Loucy (cell line): ENCODE results near the gene OR7A5.

Experiments used
- EZH2phosphoT487 ChIP-seq: fragments of 200-600 bp; IDR thresholded peaks from 2 replicates; pipeline ENCODE4 v1.6.1; 2018; ENCODE audit warnings: antibody characterized with exemption, mild to moderate bottlenecking, moderate library complexity, borderline replicate concordance
- TF ChIP-seq, protein P1 (sequence below): fragments of 200-600 bp; sonication (generic); conservative IDR thresholded peaks from 2 replicates; pipeline ENCODE4 v1.5.1; 2014; ENCODE audit warnings: mild to moderate bottlenecking, antibody characterized with exemption, low read length

DNA sequence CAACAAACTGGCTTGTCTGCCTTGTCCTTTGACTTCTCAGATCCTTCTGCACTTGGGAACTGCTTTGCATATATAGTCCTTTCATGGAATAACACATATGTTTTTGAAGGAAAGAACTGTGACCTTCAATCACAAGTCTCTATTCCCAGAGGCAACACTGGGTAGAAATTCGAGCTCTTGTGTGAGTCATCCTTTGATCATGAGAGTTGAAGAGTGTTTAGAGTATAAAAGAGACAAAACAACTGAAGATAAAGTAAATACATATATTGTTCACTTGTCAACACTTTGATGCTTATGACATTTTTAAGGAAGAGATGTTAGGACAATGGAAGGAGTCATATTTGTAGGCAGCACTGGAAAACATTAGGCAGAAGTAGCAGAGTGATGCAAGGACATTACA lies 5.2 kb upstream of the OR7A5 start:
- TF ChIP-seq, protein P1, sequence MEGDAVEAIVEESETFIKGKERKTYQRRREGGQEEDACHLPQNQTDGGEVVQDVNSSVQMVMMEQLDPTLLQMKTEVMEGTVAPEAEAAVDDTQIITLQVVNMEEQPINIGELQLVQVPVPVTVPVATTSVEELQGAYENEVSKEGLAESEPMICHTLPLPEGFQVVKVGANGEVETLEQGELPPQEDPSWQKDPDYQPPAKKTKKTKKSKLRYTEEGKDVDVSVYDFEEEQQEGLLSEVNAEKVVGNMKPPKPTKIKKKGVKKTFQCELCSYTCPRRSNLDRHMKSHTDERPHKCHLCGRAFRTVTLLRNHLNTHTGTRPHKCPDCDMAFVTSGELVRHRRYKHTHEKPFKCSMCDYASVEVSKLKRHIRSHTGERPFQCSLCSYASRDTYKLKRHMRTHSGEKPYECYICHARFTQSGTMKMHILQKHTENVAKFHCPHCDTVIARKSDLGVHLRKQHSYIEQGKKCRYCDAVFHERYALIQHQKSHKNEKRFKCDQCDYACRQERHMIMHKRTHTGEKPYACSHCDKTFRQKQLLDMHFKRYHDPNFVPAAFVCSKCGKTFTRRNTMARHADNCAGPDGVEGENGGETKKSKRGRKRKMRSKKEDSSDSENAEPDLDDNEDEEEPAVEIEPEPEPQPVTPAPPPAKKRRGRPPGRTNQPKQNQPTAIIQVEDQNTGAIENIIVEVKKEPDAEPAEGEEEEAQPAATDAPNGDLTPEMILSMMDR = no peak
- no peak for TF ChIP-seq EZH2phosphoT487
